SU-DHL-6 (cell line): ENCODE measurements around the gene MAGEA3.

Experiments
- CTCF ChIP-seq: fragments of 200-600 bp; sonication (generic); IDR thresholded peaks from one replicate; pipeline ENCODE4 v1.5.1; 2017; ENCODE audit warnings: antibody characterized with exemption, mild to moderate bottlenecking, low read length, moderate library complexity; ENCODE audit not compliant: insufficient read depth, poor library complexity, severe bottlenecking
- EZH2phosphoT487 ChIP-seq: fragments of 200-600 bp; sonication (generic), shearing (Covaris generic); conservative IDR thresholded peaks from 2 replicates; pipeline ENCODE4 v1.6.1; 2018; ENCODE audit warnings: mild to moderate bottlenecking, antibody characterized with exemption, low read length, moderate library complexity, mixed read lengths

- TF ChIP-seq CTCF (no peak), EZH2phosphoT487 (no peak)
These were observed 36.5 kb downstream of the MAGEA3 start for GRCh38 chrX:152735101-152735500.
